ENCODE data around the gene SOX13. TPM values are rescaled to one million over a fixed set of nuclear protein-coding genes. Genes with fewer than 3 reads are reported as not detected.
A peak's percentile ranks its signal among the peaks of the same experiment; 100 is the strongest.
"Not testable (repeated sequence)": the region's sequence is repeated elsewhere in the genome, so short reads cannot be mapped to it uniquely, and the experiment has no call there.

SOX13 gene
- 12.1 TPM for total RNA-seq
- long read RNA-seq, partial matches to known transcripts = 2 of 3 reads
- long read RNA-seq, other reads (novel, unspliced or antisense) = 1 of 3 reads

- intact Hi-C loops (cut with DNase I) = loop anchor here (2.0 kb wide), 1 partner anchor 202 kb away; no protein-coding TSS in a partner anchor
These were observed at the start of gene SOX13 for GRCh38 chr1:204072931-204073836. Gene SOX13 (plus strand): TSS chr1:204073115. CDS start chr1:204112916, 39,801 bp downstream.

GRCh38 chr1:204025917-204026707 is 46.8 kb upstream of the SOX13 start:
- DNase-seq (ENCODE audit: missing footprints) (no peak), ATAC-seq (no peak)
- intact Hi-C loops (cut with DNase I) = no loop called here

More at GRCh38 chr1:204072931-204073836, at the start of gene SOX13:
- DNase-seq (ENCODE audit: missing footprints) (peak; percentile 92), ATAC-seq (peak; percentile 84)

DNA sequence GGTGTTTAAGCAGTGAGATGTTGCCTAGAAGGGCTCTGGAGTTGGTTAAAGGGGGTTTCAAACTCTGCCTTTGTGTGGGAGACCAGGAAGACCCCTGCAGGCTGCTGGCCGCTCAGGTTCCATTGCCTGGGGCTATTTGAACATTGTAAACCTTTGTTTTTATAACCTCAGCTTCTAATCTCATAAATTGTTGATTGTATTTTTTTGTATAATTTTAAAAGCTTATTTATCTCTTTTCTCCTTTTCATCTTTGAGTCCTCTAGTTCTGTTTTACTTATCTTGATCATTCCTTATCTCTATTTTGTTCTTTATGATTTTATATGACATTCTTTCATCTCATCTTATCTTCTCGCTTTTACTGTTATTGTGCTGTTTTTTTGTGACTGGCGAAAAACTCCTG is 45.5 kb upstream of the SOX13 start:
- intact Hi-C loops (cut with DNase I) = no loop called here
- no peak for DNase-seq (ENCODE audit: missing footprints)
- no peak for ATAC-seq

DNA sequence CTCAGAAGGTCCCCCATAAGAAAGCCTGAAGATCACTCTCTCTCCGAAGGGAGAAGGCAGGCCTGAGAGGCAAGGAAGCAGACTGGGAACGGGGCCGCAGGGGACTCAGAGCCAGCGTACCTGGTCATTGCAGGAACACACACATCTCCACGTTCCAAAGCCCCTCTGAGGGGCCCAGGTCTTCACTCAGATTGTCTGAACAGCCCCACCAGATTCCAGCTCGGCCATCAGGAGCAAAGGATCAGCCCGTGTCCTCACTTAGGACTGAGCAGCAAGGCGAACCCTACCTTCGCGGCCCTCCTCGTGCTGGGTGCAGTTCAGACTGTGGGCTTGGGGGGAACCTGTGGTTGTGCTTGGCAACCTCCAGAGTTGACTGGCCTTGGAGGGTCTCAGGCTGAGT is 43.9 kb upstream of the SOX13 start:
- DNase-seq (ENCODE audit: missing footprints) (no peak), ATAC-seq (no peak)
- intact Hi-C loops (cut with DNase I) = no loop called here

DNA sequence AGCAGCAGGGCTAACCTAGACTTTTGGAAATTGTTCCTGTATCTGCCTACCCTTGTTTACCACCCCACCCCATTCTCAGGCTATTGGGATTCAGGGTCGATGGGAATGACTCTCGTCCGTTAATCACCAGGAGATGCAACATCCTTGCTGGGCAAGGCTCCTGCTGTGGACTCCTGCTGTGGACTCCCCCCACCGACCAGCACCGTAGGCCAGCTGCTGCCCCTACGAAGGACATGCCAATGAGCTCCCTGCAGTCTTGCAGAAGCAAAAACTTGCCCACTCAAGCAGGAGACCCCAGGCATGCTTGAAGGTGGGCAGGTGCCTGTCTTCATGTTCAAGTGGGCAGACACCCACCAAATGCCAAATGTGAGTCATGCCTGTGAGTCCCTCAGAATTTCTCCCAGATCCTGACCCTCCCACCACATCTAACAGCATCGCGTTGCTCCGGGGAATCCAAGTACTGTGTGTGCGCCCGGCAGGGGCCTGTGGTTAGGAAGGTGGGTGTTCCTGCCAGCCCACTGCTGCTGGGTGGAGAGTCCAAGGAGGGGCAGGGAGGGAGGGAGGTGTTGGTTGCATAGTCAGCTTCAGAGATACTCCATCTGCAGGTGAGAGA is 41.7 kb upstream of the SOX13 start:
- DNase-seq (ENCODE audit: missing footprints) = no peak
- intact Hi-C loops (cut with DNase I) = no loop called here

GRCh38 chr1:204032642-204033235 is 40.2 kb upstream of the SOX13 start:
- intact Hi-C loops (cut with DNase I) = no loop called here
- no peak for DNase-seq (ENCODE audit: missing footprints)
- ATAC-seq = no peak

More for the DNA sequence above, 41.7 kb upstream of the SOX13 start:
- no peak for ATAC-seq

GRCh38 chr1:204033306-204033705 is 39.6 kb upstream of the SOX13 start:
- no peak for DNase-seq (ENCODE audit: missing footprints)
- intact Hi-C loops (cut with DNase I) = no loop called here
- ATAC-seq = no peak

DNA sequence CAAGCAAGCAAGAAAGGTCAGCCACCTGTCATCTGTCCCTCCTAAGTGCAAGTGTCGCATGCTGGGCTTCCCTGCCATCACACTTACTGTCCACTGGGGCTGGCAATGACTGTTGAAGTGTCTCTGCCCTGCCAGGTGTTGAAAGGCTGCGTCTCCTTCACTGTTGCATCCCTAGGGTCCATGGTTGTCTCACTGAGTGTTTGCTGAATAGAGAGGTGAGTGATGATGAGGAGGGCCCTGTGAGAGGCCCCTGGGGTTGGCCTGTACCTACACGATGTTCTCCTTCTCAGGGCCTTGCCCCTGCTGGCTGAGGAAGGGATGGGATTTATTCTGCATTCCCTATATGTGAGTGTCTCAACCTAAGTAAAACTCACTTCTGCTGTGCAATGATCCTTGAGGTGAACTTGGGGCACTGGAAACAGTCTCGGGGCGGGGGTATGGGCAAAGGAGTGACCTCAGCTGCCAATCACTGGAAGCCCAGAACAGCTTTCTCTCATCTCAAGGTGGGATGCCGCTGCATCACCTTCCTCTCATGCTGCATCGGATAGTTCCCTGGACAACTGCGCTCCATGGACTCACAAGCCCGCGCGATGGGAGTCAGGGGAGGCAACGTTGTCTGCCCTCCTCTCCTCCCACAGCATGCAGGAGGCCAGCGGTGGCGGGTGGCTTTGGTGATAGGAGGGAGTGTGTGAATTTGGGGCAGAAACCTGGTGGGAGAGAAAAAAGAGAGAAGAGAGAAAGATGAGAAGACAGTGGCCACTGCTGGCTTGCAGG is 35.8 kb upstream of the SOX13 start:
- ATAC-seq = no peak

GRCh38 chr1:204041232-204041767 is 31.6 kb upstream of the SOX13 start:
- DNase-seq (ENCODE audit: missing footprints) = no peak
- ATAC-seq = peak; percentile 72
- intact Hi-C loops (cut with DNase I) = loop anchor here (5.0 to 10.0 kb wide), 2 partner anchors 46 to 74 kb away; no protein-coding TSS in a partner anchor

More for the DNA sequence above, 35.8 kb upstream of the SOX13 start:
- intact Hi-C loops (cut with DNase I) = no loop called here
- DNase-seq (ENCODE audit: missing footprints) = no peak

DNA sequence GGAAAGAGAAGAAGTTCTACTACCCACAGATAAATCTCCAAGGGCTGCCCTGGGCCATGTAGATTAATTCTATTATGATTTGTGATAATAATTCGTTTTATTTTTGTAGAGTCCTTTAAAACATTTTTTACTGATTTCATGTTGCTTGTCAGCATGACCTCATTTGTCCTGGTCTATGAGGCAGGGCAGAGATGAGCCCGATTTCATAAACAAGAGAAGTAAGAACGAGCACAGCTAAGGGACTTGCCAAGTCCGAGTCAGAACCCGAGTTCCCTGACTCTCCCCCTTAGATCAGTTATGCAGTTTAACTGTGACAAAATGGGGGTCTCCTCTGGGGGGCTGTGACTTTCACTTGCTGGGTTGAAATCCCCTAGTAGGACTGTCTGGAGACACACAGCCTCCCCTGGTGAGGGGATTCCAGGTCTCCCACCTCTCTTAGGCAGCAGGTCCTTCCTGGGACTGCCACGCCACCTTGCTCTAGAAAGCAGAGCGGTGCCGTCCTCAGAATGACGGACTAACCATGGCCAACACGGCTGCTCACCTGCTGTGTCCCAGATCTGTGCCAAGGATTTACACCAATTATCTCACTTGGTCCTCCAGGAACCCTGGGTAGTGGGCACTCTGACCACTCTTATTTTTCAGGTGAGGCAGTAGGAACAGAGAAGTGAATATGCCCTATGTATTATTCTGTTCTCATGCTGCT is 31.0 kb upstream of the SOX13 start:
- DNase-seq (ENCODE audit: missing footprints) (no peak), ATAC-seq (peak; percentile 66)
- intact Hi-C loops (cut with DNase I) = loop anchor here (5.0 to 10.0 kb wide), 2 partner anchors 47 to 75 kb away; no protein-coding TSS in a partner anchor

- no peak for ATAC-seq
- intact Hi-C loops (cut with DNase I) = loop anchor here (5.0 to 10.0 kb wide), 2 partner anchors 48 to 75 kb away; no protein-coding TSS in a partner anchor
- no peak for DNase-seq (ENCODE audit: missing footprints)
These were observed 30.4 kb upstream of the SOX13 start for GRCh38 chr1:204042516-204042915.

GRCh38 chr1:204043680-204044079 is 29.2 kb upstream of the SOX13 start:
- DNase-seq (ENCODE audit: missing footprints) (no peak), ATAC-seq (no peak)
- intact Hi-C loops (cut with DNase I) = loop anchor here (2.0 to 10.0 kb wide), 3 partner anchors 31 to 76 kb away; no protein-coding TSS in a partner anchor

- intact Hi-C loops (cut with DNase I) = loop anchor here (2.0 to 10.0 kb wide), 3 partner anchors 30 to 77 kb away; no protein-coding TSS in a partner anchor
- no peak for DNase-seq (ENCODE audit: missing footprints)
- no peak for ATAC-seq
These were observed 28.5 kb upstream of the SOX13 start for GRCh38 chr1:204044448-204044847.

- intact Hi-C loops (cut with DNase I) = loop anchor here (2.0 to 10.0 kb wide), 2 partner anchors 29 to 51 kb away; no protein-coding TSS in a partner anchor
These were observed 27.5 kb upstream of the SOX13 start for GRCh38 chr1:204045430-204045829.

DNA sequence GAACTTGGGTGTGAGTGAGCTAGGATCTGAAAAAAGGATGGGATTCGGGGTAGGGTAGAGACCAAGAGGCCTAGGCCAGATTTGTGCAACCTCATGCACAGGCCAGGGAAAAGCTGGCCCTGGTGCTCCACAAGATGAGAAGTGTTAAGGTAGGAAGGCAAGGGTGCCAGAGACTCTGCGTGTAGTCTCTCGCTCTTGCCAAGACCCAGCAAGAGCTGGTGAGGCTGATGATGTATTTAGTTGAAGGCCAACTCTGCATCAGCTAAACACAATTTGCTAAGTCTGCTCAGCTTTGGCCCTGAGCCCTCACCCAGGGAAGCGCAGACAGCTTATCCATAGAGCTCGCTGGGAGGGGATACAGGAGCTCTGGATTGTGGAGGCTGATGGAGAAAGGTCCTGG is 26.6 kb upstream of the SOX13 start:
- no peak for DNase-seq (ENCODE audit: missing footprints)
- ATAC-seq = no peak
- intact Hi-C loops (cut with DNase I) = loop anchor here (10.0 kb wide), 1 partner anchor 52 kb away; no protein-coding TSS in a partner anchor

More at GRCh38 chr1:204045430-204045829, 27.5 kb upstream of the SOX13 start:
- DNase-seq (ENCODE audit: missing footprints) = no peak
- ATAC-seq = peak; percentile 32

DNA sequence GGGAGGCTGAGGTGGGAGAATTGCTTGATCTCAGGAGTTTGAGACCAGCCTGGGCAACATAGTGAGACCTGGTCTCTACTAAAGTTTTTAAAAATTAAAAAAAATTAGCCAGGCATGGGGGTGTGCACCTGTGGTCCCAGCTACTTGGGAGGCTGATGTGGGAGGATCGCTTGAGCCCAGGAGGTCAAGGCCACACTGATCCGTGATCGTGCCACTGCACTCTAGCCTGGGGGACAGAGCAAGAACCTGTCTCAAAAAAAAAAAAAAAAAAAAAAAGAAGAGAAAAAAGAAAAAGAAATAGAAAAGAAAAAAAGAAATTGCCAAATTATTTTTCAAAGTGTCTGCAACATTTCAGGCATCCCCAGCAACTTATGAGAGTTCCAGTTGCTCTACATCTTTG is 24.1 kb upstream of the SOX13 start:
- intact Hi-C loops (cut with DNase I) = loop anchor here (10.0 kb wide), 1 partner anchor 54 kb away; no protein-coding TSS in a partner anchor
- ATAC-seq; DNase-seq (ENCODE audit: missing footprints): not testable (repeated sequence)
